AG09309 (cell line): ENCODE measurements around the gene PRKN.

ENCODE experiments used
- DNase-seq: peaks from one replicate; pipeline ENCODE4 v3.0.0-alpha.2; 2010; ENCODE audit warnings: low read depth
- H3K4me3 ChIP-seq: 2 replicates; pipeline ENCODE4 v1.5.1; 2011; ENCODE audit warnings: mild to moderate bottlenecking, low read depth, low read length, moderate library complexity; ENCODE audit not compliant: control insufficient read depth
- CTCF ChIP-seq: IDR thresholded peaks from 2 replicates; pipeline ENCODE4 v1.5.1; 2011; ENCODE audit warnings: mild to moderate bottlenecking, low read depth, low read length, inconsistent platforms; ENCODE audit not compliant: insufficient read depth, control insufficient read depth; ENCODE audit errors: missing control alignments

Gene PRKN

GRCh38 chr6:161686655-161687054 lies 1040.9 kb downstream of the PRKN start:
- DNase-seq, result no peak
- H3K4me3 ChIP-seq, result no peak overlapping the region
- TF ChIP-seq CTCF, result no peak

GRCh38 chr6:161684731-161685475 lies 1042.7 kb downstream of the PRKN start:
- peak; percentile 5 for DNase-seq
- no peak for TF ChIP-seq CTCF
- no peak overlapping the region for H3K4me3 ChIP-seq

- no peak overlapping the region for H3K4me3 ChIP-seq
- no peak for TF ChIP-seq CTCF
- no peak for DNase-seq
Measured at GRCh38 chr6:161683400-161683799, 1044.2 kb downstream of the PRKN start.

- no peak for TF ChIP-seq CTCF
- H3K4me3 ChIP-seq, result no peak overlapping the region
- no peak for DNase-seq
Measured at GRCh38 chr6:161682982-161683381, 1044.6 kb downstream of the PRKN start.

- no peak for DNase-seq
- H3K4me3 ChIP-seq, result no peak overlapping the region
- TF ChIP-seq CTCF, result no peak
Measured at GRCh38 chr6:161679980-161680538, 1047.5 kb downstream of the PRKN start.

GRCh38 chr6:161677188-161677587 lies 1050.4 kb downstream of the PRKN start:
- H3K4me3 ChIP-seq, result no peak overlapping the region
- DNase-seq, result no peak
- TF ChIP-seq CTCF, result no peak
